Adrenal gland (tissue), 12 donors: ENCODE data around the gene RAC3. TPM values are rescaled to one million over a fixed set of nuclear protein-coding genes. Genes with fewer than 3 reads are reported as not detected.

Source experiments
- DNase-seq, 7 donors: peaks; one replicate each; pipeline ENCODE4 v3.0.0-alpha.2; 2019 to 2020
- H3K27ac ChIP-seq, 5 donors: fragments of 200-600 bp; sonication (generic) in 4 of 5; 1 replicate in 3 of 5; 2 replicates in 2 of 5; pipeline versions ENCODE4 v1.5.1 to v1.8.0; 2016 to 2020; ENCODE audit warnings: mild to moderate bottlenecking in 1 of 5
- H3K27me3 ChIP-seq: fragments of 200-600 bp; 2 replicates; pipeline ENCODE4 v1.8.0; 2021
- H3K36me3 ChIP-seq, 2 donors: fragments of 200-600 bp; replicated peaks in 1 of 2; 1 replicate in 1 of 2; 2 replicates in 1 of 2; pipeline versions ENCODE4 v1.5.1 to v1.8.0; 2018 to 2022
- H3K4me1 ChIP-seq, 2 donors: fragments of 200-600 bp; replicated peaks in 1 of 2; 1 replicate in 1 of 2; 2 replicates in 1 of 2; pipeline versions ENCODE4 v1.5.1 to v1.8.0; 2018 to 2021
- H3K4me3 ChIP-seq, 4 donors: fragments of 200-600 bp; sonication (generic) in 3 of 4; one replicate each; pipeline ENCODE4 v1.5.1; 2016 to 2018
- H3K9me3 ChIP-seq, 3 donors: fragments of 200-600 bp; sonication (generic) in 1 of 3; replicated peaks in 1 of 3; 1 replicate in 2 of 3; 2 replicates in 1 of 3; pipeline versions ENCODE4 v1.5.1 to v1.8.0; 2016 to 2021
- POLR2A ChIP-seq, 2 donors: fragments of 450-650 bp; IDR thresholded peaks; one replicate each; pipeline ENCODE4 v1.6.1; 2017; ENCODE audit warnings: antibody characterized with exemption in 2 of 2, mild to moderate bottlenecking in 2 of 2, moderate library complexity in 1 of 2
- WGBS, 4 donors: extraction: QIAGEN DNeasy Blood & Tissue Kit in 2 of 4; methylation state at CpG; one replicate each; pipeline versions ENCODE4 v1.1.5 to v1.1.7; 2013 to 2017; 5-methylcytosine and 5-hydroxymethylcytosine counted together
- intact Hi-C, 2 donors: fragments of 100-400 bp; cut with DNase I; formaldehyde crosslinking; loops; one replicate each; pipeline versions ENCODE4 v1.14.1 to v1.15.0; 2022 to 2023
- polyA plus RNA-seq, 3 donors: library from polyadenylated mRNA; stranded (reverse); fragments of 200-250 nt in 2 of 3; fragments of 350-450 nt in 1 of 3; fragmentation: Illumina TruSeq in 1 of 3; extraction: RNeasy Lipid Tissue Mini Kit (QIAGEN cat#74804) in 1 of 3; gene quantifications; one replicate each; pipeline ENCODE4 v1.2.3, GENCODE V29; 2013 to 2014
- total RNA-seq, 9 donors: library from RNA; depleted of rRNA in 4 of 9; stranded (reverse); fragments of >200 nt in 4 of 9; fragments of 120-200 nt in 1 of 9; fragmentation: NEBNext Ultra II Directional in 1 of 9; extraction: Animal tissue kit (Norgen Biotek cat#: 25700) in 1 of 9; gene quantifications; one replicate each; pipeline versions ENCODE4 v1.1.0 to v1.2.4, GENCODE V29; 2013 to 2023
- TF ChIP-seq, protein P1 (sequence below), 6 experiments: fragments of 450-650 bp in 4 of 6; fragments of 200-600 bp in 2 of 6; sonication (generic) in 1 of 6; IDR thresholded peaks; 1 replicate in 5 of 6; 2 replicates in 1 of 6; pipeline versions ENCODE4 v1.5.1 to v1.8.0; 2016 to 2021; ENCODE audit warnings: antibody characterized with exemption in 6 of 6, mild to moderate bottlenecking in 2 of 6, moderate library complexity in 1 of 6
- donor health status: healthy with polysubstance abuse.
- donor health status: Bipolar disorder and iron deficiency.
- donor health status: DM: yes; HTN: yes; CAD: no.
- donor health status: DM: no; HTN: no; CAD: no.
- donor health status: DM: no; HTN: no; CAD: no.
- donor health status: DM: yes; HTN: yes; CAD: no.

The RAC3 gene
- total and polyA plus RNA-seq, 12 donors: 1.6 to 13.5 (median 5.1) TPM

DNA sequence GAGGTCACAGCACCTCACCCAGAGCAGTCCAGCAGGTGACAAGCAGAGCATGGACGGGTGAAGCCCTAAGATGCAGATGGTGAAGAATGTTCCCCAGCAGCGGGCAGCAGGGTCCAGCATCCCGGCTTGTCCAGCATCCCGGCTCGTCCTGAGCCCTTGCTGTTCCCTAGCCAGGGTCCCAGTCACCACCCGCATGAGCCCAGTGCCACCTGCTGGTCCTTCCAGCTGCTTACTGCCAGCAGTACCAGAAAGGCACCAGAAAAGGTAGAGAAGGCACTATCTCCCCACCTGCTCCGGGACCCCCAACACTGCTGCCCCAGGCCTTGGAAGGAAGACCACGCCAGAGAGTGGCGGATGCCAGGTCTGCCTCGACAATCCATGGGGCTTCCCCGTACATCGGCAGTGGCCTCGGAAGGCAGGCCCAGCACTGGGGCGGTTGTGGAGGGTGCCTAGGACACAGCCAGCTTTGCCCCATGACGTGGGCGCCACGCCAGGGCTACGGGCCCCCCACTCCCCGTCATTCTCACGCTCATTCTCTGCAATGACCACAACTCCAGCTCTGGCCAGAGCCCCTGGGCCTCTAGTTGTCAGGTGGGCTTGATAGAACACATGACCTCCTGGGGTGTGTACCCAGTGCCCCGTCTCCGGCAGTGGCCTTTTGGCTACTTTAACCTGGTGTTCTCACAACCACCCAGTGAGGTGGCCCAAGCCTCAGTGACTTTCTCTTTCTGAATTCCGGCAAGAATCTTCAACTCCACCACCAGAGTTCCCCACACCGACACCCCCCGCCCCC is 10.2 kb upstream of the RAC3 start:
- TF ChIP-seq, protein P1, sequence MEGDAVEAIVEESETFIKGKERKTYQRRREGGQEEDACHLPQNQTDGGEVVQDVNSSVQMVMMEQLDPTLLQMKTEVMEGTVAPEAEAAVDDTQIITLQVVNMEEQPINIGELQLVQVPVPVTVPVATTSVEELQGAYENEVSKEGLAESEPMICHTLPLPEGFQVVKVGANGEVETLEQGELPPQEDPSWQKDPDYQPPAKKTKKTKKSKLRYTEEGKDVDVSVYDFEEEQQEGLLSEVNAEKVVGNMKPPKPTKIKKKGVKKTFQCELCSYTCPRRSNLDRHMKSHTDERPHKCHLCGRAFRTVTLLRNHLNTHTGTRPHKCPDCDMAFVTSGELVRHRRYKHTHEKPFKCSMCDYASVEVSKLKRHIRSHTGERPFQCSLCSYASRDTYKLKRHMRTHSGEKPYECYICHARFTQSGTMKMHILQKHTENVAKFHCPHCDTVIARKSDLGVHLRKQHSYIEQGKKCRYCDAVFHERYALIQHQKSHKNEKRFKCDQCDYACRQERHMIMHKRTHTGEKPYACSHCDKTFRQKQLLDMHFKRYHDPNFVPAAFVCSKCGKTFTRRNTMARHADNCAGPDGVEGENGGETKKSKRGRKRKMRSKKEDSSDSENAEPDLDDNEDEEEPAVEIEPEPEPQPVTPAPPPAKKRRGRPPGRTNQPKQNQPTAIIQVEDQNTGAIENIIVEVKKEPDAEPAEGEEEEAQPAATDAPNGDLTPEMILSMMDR (IDR thresholded peaks at IDR 0.05): peak; percentile 49 to 92 (median 90)
- no peak for TF ChIP-seq POLR2A (IDR thresholded peaks at IDR 0.05)
- peak overlapping the region in 1 of 4 donors; percentile 81 for H3K4me3 ChIP-seq
- no peak overlapping the region for H3K27ac ChIP-seq
- DNase-seq: peak; percentile 78 to 92 (median 88)
- no peaks in the 10 kb centered on the region for H3K9me3 ChIP-seq
- H3K27me3 ChIP-seq: no peaks in the 10 kb centered on the region
- 34 to 40% (median 39%) methylated on average over 2 to 25 of the region's 25 CpGs for WGBS, 4 donors
- intact Hi-C loops: loop anchor here (2.0 to 10.0 kb wide), 3 partner anchors 61 to 273 kb away; partner anchors contain the start of gene NOTUM (in 1 of the 2)
- no peaks in the 10 kb centered on the region for H3K36me3 ChIP-seq
- peaks cover 21 to 27% of the 10 kb centered on the region in 2 donors for H3K4me1 ChIP-seq

DNA sequence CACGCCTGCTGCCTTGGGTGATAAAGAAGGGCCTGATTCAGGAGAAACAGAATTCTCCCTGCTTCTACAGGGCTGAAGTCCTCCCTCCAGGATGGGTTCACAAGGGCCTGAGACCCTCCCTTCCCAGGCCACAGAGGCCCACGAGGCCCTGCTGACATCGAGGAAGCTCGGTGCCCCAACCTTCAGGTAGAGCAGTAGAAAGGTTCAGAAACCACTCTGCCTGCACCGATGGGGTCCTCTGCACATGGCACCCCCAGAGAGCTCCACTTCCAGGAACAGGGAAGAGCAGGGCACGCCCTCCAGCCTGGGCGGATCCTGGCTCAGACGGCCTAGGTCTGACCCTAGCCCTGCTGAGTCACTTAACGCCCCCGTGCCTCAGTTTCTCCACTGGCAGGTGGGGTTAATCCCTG is 9.6 kb upstream of the RAC3 start:
- WGBS, 4 donors: 5 to 17% (median 11%) methylated on average over 2 to 10 of the region's 10 CpGs
- DNase-seq: no peak
- TF ChIP-seq, protein P1 (IDR thresholded peaks at IDR 0.05): no peak
- TF ChIP-seq POLR2A (IDR thresholded peaks at IDR 0.05): no peak
- Histone ChIP-seq H3K27ac (peak overlapping the region in 1 of 5 donors; percentile 86), H3K27me3 (no peaks in the 10 kb centered on the region), H3K36me3 (no peaks in the 10 kb centered on the region), H3K4me1 (peaks cover 21 to 27% of the 10 kb centered on the region in 2 donors), H3K9me3 (no peaks in the 10 kb centered on the region), H3K4me3 (peak overlapping the region in 3 of 4 donors; percentile 37 to 81 (median 52))
- intact Hi-C loops: loop anchor here (2.0 to 10.0 kb wide), 3 partner anchors 61 to 273 kb away; partner anchors contain the start of gene NOTUM (in 1 of the 2)

DNA sequence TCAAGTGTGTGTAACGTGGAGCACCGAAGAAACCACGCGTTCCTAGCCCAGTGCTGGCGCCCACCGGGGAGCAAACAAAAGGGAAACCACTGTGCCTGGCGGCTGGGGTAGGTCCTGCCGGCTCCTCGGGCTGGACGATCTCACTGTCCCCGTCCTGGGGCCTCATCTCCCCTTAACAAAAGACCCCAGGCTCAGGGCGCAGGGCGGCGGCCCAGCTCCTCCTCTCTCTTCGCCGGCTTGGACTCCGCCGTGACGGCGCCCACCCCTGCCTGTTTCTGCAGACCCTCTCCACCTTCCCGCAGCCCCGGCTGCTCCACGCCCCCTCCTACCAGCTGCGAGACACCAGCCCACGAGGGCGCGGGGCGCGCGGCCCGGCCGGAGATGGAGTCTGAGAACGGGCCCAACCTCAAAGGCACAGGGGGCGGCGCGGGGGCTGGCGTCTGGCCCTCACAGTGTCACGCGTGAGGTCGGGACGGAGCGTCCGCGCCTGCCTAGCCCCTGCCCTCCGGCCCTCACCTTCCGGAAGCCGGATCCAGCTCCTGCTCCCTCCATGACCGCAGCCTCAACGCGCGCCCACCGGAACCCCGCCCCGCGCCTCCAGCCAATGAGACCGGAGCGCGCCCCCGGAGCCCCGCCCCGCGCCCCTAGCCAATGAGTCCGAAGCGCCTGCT is 9.0 kb upstream of the RAC3 start, which contains the start of gene CENPX:
Gene CENPX, minus strand, starts transcription at position 569 of the 671 bp plus-strand sequence. Its CDS starts 17 bp downstream, at position 552.
- Histone ChIP-seq H3K27ac (peak within 1 kb of the TSS in 2 of 5 donors; percentile 34 to 86), H3K27me3 (no peaks in the 10 kb centered on the region), H3K4me1 (peaks cover 21 to 27% of the 10 kb centered on the region in 2 donors), H3K36me3 (no peaks in the 10 kb centered on the region), H3K9me3 (no peaks in the 10 kb centered on the region), H3K4me3 (peak within 1 kb of the TSS; percentile 37 to 81 (median 46))
- 1 to 10% (median 2%) methylated on average over 4 to 64 of the region's 64 CpGs for WGBS, 4 donors
- peak in 1 of 7 donors; percentile 67 for DNase-seq
- intact Hi-C loops: loop anchor here in 1 of 2 donors (10.0 kb wide), 1 partner anchor 272 kb away; no protein-coding TSS in a partner anchor
- TF ChIP-seq, protein P1 (IDR thresholded peaks at IDR 0.05): no peak
- TF ChIP-seq POLR2A (IDR thresholded peaks at IDR 0.05): peak; percentile 36 to 62

DNA sequence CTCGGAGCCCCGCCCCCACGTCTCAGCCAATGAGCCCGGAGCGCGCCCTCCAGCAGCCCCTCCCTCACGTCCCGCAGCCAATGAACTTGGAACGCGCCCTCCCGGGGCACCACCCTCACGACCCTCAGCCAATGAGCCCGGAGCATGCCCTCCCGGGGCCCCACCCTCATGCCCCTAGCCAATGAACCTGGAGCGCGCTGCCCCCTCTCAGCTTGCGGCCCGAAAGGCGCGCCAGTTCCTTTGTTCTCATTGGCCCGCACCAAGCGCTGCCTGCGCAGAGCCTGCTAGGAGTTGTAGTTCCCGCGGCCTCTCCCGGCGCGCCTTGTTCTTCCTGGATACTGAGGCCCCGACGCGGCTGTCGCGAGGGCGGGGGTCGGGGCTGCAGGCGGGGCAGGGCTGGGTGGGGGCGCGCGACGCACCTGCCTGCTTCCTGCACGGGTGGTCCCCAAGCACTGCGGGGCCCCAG is 8.5 kb upstream of the RAC3 start, which contains the start of gene LRRC45:
Gene LRRC45, plus strand, starts transcription at position 325 of the 466 bp plus-strand sequence. CDS start 339 bp downstream, outside the sequence.
- H3K27ac ChIP-seq: peak within 1 kb of the TSS in 2 of 5 donors; percentile 34 to 86
- H3K27me3 ChIP-seq: no peaks in the 10 kb centered on the region
- H3K9me3 ChIP-seq: no peaks in the 10 kb centered on the region
- peak; percentile 100 for DNase-seq
- intact Hi-C loops: loop anchor here in 1 of 2 donors (10.0 kb wide), 1 partner anchor 272 kb away; no protein-coding TSS in a partner anchor
- peaks cover 21 to 27% of the 10 kb centered on the region in 2 donors for H3K4me1 ChIP-seq
- no peak for TF ChIP-seq POLR2A (IDR thresholded peaks at IDR 0.05)
- TF ChIP-seq, protein P1 (IDR thresholded peaks at IDR 0.05): no peak
- 0 to 1% (median 1%) methylated on average over 17 to 42 of the region's 42 CpGs for WGBS, 4 donors
- H3K36me3 ChIP-seq: no peaks in the 10 kb centered on the region
- H3K4me3 ChIP-seq: peak within 1 kb of the TSS; percentile 37 to 81 (median 46)
